CD4-positive, alpha-beta T cell treated with Interleukin-2 at 100 ng/mL for 4 hours (primary cell): Measurements from ENCODE around the gene NETO2.
"Not testable (repeated sequence)": the region's sequence is repeated elsewhere in the genome, so short reads cannot be mapped to it uniquely, and the experiment has no call there.

Source experiments
- DNase-seq: peaks from one replicate; pipeline ENCODE4 v3.0.0-alpha.2; 2020; ENCODE audit warnings: low spot score

Gene NETO2

DNA sequence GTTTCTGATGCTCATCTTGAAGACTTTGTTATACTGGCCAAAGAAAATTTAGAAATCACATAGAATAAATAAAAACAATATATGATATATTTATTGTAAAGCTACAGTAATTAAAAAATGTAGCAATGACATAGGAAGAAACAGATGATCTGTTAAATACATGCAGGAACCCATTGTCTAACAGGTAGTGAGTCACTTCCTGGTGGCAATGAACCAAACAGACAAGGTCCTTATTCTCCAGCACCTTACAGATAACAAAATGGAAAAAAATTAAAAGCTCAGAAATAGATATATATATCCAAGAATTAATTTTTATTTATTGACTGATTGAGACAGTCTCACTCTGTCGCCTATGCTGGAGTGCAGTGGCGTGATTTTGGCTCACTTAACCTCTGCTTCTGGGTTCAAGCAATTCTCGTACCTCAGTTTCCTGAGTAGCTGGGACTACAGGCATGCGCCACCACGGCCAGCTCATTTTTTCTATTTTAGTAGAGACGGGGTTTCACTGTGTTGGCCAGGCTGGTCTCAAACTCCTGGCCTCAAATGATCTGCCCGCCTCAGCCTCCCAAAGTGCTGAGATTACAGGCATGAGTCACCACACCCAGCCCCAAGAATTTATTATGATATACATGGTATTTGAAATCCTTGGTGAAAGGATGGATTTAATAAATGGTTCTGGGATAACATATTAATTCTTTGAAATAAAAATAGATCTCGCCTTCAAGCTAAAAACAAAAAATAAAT lies 7.5 kb downstream of the NETO2 start:
- peak; percentile 37 for DNase-seq

DNA sequence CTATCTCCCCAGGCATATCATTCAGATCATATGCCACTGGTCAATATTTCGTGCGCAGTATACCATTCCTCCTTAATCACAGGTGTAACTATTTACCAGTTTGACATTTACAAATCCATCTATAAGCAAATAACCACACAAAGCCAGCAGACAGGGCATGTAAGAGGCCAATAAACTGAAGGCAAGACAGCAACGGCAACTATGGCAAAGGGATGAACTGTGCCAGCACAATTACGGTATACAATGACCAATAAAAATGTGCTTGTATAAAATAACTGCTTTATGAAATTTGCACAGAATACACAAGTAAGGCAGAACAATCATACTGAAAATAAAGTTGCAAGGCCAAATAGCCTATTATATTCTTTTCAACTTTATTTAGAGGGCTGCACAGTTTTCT lies 9.2 kb downstream of the NETO2 start:
- no peak for DNase-seq

DNA sequence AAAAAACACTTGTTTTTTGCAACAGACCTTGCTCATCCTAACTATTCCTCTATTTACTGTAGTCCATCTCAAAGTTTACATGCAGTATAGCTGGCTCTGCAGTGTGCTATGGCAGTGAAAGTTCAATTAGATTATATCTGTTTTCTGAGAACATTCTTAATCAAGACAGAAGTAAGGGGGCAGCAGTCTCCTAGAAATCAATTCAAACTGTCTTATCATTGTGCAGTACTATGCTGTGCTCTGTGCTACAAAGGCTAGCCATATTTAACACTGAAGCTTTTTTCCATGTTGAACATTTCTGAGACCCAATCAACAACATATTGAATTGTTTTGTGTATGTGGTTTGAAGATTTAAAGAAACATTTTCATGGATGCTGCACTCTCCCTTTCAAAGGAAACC lies 11.4 kb downstream of the NETO2 start:
- peak; percentile 10 for DNase-seq

DNA sequence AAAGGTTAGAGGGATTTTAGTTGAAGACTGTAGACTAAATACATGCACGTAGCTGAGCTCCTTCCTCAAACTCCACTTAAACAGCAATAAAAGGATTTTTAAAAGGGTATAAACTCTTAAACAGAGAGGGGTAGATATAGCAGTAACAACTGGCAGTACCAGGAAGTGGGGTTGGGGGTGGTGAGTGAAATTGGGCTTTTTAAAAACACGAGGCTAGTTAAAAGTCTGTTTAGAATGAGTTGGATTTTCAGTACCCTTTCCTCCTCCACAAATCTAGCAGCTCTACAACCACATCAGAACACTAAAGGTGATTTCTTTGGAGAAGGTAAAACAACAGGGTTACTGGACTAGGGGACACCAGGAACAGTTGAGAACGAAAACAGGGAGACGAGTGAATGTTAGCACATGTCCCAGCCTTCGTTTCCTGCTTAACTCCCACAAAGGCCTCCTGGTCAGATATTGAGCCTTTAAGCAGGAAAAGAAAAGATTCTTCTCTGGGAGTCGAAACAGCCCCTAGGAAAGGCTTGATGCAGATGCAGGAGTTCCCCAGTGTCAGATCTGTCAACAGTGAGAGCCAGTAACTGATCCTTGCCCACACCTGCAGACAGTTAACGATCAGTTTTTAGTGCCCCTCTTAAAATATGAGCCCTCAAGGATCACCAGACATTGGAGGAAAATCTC lies 13.8 kb downstream of the NETO2 start:
- no peak for DNase-seq

DNA sequence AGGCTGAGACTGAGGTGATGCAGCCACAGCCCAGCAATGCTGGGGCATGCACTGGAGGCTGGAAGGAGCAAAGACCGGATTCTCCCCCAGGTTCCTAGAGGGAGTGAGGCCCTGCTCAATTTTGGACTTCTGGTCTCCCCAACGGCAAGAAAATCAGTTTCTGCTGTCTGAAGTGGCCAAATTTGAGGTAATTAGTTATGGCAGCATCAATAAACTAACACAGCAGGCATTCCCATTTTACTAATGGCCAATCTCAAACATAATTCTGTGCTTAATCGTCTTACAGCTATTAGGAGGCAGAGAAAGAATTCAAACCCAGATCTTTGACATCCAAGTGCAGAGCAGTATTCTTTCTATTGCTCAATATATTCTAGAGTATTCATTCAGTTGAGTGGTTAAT lies 16.2 kb downstream of the NETO2 start:
- DNase-seq = no peak

DNA sequence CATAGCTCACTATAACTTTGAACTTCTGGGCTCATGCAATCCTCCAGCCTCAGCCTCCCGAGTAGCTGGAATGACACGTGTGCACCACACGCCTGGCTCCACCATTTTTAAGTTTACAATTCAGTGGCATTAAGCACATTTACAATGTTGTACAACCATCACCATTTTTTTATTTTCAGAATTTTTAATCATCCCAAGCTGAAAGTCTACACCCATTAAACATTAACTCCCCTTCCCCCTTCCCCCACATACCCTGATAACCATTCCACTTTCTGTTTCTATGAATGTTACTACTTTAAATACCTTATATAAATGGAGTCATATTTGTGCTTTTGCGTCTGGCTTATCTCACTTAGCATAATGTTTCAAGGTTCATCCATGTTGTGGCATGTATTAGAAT lies 18.0 kb downstream of the NETO2 start:
- DNase-seq = no peak

DNA sequence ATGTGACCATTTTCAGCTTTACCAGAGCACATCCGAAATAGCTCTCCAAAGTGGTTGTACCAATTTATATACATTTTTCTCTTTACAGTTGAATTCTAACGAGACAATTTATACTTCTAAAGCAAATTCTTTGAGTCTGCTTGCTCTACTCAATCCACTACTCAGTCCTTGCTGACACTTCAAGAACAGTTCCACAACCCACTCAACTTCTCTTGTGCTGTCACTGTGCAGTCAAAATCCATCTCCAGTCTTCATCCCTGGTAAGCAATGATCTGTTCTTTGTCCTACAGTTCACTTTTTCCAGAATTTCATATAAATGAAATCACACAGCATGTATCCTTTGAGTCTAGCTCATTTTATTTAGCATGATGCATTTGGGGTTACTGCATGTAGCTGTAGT lies 30.6 kb downstream of the NETO2 start:
- no peak for DNase-seq

DNA sequence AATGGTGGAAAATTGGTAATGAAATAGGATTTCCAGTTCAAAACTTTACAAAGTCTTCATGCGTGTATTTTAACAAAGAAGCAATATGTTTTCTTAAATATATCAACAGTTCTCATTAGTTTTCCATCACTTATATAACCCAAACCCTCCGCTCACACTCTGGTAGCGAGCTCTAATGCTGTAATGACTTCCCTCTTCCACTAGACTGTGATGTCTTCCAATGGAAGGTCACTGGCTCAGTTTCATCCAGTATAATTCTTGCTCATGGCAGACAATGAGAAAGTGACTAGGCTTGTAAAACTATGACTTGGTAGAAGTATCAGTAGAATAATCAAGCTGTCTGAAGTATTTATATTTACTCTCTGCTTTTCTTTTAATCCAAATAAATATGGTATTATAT lies 32.8 kb downstream of the NETO2 start:
- DNase-seq = no peak

DNA sequence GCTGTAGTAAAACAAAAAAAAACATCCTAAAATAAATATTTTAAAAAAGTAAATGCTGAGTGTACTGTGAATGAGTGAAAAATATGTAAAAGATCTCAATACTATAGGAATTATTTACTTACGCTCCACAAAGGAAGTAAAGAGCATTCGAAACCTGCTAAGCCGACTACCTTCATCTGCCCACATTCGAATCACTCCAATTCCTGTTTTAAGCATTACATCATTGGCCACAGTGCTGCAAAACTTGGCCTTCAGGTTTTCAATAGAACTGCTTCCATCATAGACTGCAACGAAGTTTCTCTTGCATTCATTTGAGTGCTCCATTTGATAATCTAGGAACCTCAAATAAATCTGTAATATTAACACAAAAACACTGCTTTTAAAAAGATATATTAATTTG lies 34.4 kb downstream of the NETO2 start:
- no peak for DNase-seq

DNA sequence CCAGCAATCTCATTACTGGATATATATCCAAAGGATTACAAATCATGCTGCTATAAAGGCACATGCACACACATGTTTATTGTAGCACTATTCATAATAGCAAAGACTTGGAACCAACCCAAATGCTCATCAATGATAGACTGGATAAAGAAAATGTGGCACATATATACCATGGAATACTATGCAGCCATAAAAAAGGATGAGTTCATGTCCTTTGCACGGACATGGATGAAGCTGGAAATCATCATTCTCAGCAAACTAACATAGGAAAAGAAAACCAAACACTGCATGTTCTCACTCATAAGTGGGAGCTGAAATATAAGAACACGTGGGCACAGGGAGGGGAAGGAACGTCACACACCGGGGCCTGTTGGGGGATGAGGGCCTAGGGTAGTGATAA lies 40.8 kb downstream of the NETO2 start:
- DNase-seq = not testable (repeated sequence)

DNA sequence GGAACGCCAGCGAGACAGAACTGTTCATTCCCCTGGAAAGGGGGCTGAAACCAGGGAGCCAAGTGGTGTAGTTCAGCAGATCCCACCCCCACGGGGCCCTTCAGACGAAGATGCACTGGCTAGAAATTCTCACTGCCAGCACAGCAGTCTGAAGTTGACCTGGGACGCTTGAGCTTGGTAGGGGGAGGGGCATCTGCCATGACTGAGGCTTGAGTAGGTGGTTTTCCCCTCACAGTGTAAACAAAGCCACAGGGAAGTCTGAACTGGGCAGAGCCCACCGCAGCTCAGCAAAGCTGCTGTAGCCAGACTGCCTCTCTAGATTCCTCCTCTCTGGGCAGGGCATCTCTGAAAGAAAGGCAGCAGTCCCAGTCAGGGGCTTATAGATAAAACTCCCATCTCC lies 46.6 kb downstream of the NETO2 start:
- not testable (repeated sequence) for DNase-seq

DNA sequence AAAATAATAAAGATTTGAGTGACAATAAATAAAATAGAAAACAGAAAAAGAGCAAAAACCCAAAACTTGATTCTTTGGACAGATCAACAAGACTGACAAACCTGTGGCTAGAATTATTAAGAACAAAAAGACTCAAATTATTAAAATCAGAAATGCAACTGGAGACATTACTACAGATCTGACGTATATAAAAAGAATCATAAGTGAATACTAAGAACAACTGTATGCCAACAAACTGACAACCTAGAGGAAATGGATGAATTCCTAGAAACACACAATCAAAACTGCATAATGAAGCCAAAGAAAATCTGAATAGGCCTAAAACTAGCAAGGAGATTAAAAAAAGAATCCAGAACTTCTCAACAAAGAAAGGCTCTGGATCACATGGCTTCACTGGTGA lies 47.4 kb downstream of the NETO2 start:
- no peak for DNase-seq

DNA sequence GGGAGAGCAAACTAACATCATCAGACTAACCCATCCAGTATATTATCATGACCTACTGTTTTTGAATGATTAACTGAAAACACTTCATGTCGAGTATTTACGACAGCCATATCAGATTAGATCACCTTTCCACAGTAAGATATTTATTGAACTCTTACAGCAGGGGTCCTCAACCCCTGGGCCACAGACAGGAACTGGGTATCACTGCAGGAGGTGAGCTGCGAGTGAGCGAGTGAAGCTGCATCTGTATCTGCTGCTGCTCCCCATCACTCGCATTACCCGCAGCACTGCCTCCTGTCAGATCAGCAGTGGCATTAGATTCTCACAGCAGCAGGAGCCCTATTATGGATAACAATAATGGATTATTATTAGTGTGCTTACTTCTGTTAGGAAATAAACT lies 59.5 kb downstream of the NETO2 start:
- DNase-seq = no peak

DNA sequence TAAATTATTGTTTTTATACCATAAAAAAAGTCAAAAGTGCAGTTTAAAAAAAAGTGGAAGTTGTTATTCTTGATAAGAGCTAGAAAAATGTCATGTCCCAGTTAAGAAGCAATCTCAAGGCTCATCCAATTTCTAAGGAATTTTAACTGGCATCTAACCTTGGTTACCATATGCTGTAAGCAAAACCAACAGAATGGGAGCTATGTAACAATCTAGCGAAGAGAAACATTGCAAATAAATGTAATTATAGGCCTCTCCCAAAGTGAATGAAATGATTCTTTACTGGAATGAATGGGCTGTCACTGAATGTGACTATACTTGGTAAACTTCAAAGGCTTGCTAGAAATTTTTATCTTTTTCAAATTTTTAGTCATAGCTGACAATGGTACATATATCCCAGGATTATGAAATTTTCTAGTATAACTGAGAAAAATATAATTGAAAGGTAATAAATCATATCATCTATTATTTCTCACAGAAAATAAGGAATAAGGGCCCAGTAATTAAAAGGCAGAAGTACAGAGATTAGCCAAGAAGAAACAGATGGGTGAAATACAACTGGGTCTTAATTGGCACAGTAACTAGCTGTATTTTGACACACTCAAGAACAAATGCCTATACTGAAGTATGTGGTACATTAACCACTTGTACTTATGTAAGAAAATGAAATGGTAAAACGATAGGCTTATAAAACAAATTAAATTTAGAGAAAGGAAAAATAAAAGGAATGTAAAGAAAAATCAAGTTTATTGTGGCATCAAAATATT lies 61.5 kb downstream of the NETO2 start:
- DNase-seq = no peak

DNA sequence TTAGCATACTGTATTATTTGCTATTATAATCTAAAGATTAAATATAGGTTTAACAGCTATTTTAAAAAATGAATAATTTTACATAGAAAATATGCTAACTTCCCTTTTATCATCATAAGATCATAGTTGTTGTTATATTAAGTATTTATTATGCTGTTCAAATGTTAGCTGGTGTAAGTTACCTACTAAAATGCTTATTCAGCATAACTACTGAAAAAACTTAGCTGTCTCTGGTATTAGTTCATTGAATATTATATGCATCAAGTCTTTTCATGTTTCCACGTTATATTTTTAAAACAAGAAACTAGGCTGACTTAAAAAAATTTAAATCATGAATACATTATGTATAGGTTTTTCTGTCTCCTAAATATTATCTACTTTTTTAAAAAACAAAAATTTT lies 62.6 kb downstream of the NETO2 start:
- no peak for DNase-seq

DNA sequence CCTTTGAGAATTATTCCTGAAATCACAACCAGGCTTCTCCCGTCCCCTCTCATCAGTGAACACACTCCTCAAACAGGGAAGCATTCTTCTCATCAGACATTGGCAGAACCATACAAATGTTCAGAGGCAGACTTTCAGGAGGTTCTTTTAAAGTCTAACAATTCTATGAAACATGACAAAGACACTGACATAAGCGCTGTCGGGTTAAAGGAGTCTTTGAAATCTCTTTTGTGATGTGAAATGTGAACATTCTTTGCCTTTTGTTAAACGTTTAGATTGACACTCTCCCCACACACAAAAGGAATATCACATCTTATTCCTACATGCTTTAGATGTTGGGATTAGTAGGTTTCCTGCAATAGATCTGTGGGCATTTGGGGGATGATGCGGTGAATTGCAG lies 63.9 kb downstream of the NETO2 start:
- no peak for DNase-seq

DNA sequence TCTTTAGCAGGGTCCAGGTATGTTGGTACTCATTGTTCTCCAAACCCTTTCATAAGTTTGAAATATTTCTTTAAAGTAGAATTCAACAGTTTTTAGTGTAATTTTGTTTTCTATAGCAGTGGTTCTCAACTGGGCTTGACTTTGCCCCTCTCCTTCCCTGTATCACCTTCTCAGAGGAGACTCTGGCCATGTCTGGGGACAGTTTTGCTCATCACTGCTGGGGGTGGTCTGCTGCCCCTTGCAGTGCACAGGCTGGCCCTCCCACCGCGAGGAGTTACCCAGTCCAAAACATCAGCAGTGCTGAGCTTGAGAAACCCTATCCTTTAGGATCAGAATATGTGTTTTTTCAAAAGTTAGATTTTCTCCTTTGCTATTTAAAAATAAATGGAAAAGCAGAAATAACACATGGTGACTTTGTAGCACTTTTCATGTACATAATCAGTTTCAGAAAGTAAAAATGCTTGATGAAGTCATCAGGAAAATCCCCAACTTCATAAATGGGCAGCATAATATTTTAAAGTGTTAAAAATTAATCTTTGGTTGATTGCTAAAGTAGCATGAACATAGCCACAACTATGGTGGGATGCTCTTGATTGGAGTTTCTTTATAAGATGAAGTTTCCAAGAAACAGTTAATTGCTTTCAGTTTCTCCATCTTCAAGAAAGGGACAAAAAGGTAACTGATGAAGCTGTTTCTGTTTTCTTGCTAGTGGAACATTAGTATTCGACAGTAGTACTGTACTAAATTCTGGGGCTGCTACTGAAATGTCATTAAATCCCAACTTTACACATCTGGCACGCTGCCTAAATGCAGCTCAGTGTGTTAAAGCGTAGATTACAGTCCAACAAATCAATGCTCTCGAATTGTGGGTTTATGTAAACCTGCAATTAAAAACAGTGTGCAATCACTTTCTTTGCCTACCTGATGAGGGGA lies 70.3 kb downstream of the NETO2 start:
- DNase-seq = no peak

DNA sequence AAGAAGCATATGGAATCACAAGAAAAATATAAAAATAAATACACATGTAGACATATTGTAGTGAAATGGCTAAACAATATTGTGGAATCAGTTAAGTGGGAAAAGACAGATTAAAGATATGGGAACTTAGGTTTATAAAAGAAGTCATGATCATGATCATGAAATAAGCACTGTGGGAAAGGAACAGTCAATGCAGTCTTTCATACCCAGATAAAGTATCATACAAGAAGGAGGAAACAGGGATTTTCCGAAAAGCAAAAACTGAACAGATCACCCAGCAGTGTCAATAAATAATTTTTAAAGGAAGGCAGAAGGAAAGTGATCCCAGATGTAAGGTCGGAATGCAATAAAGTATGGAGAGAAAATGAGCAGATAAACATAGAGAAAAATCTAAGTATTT lies 71.6 kb downstream of the NETO2 start:
- no peak for DNase-seq

DNA sequence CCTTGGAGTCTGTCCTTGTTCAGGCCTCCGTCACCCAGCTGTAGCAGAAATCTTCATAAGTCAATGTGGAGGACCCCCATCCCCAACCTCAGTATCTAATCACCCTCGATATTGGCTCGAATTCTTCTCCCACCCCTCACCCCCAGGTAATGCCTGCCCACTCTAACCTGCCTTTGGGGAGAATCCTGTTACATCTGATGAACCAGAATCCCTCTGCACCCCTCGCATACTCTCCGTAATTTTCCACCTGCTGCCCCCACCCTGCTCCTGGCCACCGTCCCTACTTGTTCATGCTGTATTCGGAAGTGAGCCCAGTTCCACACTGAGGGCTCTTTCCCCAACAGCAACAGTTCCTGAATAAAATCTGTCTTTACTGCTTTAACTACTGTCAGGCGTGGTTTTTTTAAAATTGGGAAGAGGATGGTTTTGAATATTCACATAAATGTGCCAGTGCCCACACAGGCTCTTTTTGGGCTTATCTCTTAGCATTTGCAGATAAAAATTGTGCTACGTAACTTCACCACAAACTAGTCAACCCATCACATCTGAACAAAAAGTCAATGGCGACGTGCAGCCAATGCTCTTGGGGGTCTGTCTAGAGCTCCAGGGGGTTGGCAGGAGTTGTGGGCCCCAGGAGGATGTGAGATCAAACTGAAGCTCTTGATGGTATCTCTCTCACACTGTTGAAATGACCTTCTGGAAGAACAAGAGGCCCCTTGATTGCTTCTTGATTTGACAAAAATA lies 73.7 kb downstream of the NETO2 start:
- no peak for DNase-seq

DNA sequence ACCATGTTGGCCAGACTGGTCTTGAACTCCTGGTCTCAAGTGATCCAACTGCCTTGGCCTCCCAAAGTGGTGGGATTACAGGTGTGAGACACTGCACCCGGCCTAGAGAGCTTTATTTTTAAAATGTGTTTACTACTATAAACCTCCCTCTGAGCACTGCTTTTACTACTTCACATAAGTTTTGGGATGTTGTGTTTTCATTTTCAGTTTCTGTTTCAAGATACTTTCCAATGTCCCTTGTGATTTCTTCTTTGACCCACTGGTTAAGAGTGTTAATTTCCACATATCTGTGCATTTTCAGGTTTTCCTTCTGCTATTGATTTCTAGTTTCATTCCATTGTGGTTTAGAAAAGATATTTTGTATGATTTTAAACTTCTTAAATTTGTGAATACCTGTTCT lies 74.4 kb downstream of the NETO2 start:
- no peak for DNase-seq

DNA sequence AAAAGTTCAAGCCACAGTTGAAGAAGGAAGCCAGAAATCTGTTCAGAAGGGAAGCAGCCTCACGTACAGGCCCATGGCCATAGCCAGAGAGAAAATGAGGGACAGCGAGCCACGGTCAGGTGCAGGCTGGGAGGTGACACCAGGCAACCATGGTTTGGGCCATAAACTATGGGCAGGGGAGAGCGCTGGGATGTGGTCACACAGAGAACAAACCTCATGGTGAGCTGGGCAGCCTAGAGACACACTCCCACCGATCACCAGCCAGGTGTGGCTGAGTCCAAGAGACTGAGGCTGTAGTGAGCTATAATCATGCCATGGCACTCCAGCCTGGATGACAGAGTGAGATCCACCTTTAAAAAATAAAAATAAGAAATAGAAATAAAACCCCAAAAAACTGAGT lies 76.5 kb downstream of the NETO2 start:
- DNase-seq = no peak
